Mesendoderm (in vitro differentiated cells): ENCODE data around the gene NAPB.

ENCODE experiments used
- DNase-seq: peaks from one replicate; pipeline ENCODE4 v3.0.0; 2013
- H2AK5ac ChIP-seq: 2 replicates; pipeline ENCODE4 v1.6.1; 2013; ENCODE audit warnings: low read length, inconsistent platforms
- H2BK120ac ChIP-seq: 2 replicates; pipeline ENCODE4 v1.6.1; 2013; ENCODE audit warnings: low read depth, mild to moderate bottlenecking, low read length, moderate library complexity, mixed read lengths
- H2BK15ac ChIP-seq: replicated peaks from 2 replicates; pipeline ENCODE4 v1.6.1; 2013; ENCODE audit warnings: low read depth, mild to moderate bottlenecking, moderate library complexity
- H2BK5ac ChIP-seq: 2 replicates; pipeline ENCODE4 v1.6.1; 2013; ENCODE audit warnings: low read length, inconsistent platforms
- H3K18ac ChIP-seq: 2 replicates; pipeline ENCODE4 v1.6.1; 2013; ENCODE audit warnings: mild to moderate bottlenecking, low read length, mixed read lengths
- H3K23ac ChIP-seq: one replicate; pipeline ENCODE4 v1.6.1; 2013; ENCODE audit warnings: low read length
- H3K27ac ChIP-seq: 2 replicates; pipeline ENCODE4 v1.5.1; 2013; ENCODE audit warnings: low read depth, mild to moderate bottlenecking, inconsistent platforms, low read length, moderate library complexity
- H3K27me3 ChIP-seq: 2 replicates; pipeline ENCODE4 v1.6.1; 2013; ENCODE audit warnings: low read length, control low read depth, mild to moderate bottlenecking, inconsistent platforms; ENCODE audit not compliant: insufficient read depth, poor library complexity
- H3K36me3 ChIP-seq: 2 replicates; pipeline ENCODE4 v1.6.1; 2013; ENCODE audit warnings: low read length, inconsistent platforms; ENCODE audit not compliant: control insufficient read depth, insufficient read depth
- H3K4ac ChIP-seq: one replicate; pipeline ENCODE4 v1.6.1; 2013; ENCODE audit warnings: low read depth, mild to moderate bottlenecking, low read length, moderate library complexity
- H3K4me1 ChIP-seq: 2 replicates; pipeline ENCODE4 v1.6.1; 2013; ENCODE audit warnings: low read depth, low read length, inconsistent platforms; ENCODE audit not compliant: control insufficient read depth
- H3K4me2 ChIP-seq: 2 replicates; pipeline ENCODE4 v1.6.1; 2013; ENCODE audit warnings: low read length
- H3K4me3 ChIP-seq: 2 replicates; pipeline ENCODE4 v1.5.1; 2013; ENCODE audit warnings: mild to moderate bottlenecking, low read length
- H3K56ac ChIP-seq: one replicate; pipeline ENCODE4 v1.6.1; 2013; ENCODE audit warnings: low read length
- H3K79me1 ChIP-seq: 2 replicates; pipeline ENCODE4 v1.6.1; 2013; ENCODE audit warnings: low read length, inconsistent platforms
- H3K79me2 ChIP-seq: 2 replicates; pipeline ENCODE4 v1.6.1; 2013; ENCODE audit warnings: mild to moderate bottlenecking, low read length; ENCODE audit not compliant: control insufficient read depth, insufficient read depth
- H3K9ac ChIP-seq: 2 replicates; pipeline ENCODE4 v1.6.1; 2013; ENCODE audit warnings: low read length, inconsistent platforms
- H4K5ac ChIP-seq: one replicate; pipeline ENCODE4 v1.6.1; 2013; ENCODE audit warnings: low read length
- H4K8ac ChIP-seq: one replicate; pipeline ENCODE4 v1.6.1; 2013; ENCODE audit warnings: low read depth, mild to moderate bottlenecking, control low read depth, low read length, moderate library complexity
- WGBS: extraction: QIAGEN DNeasy Blood & Tissue Kit; methylation state at CpG from one replicate; pipeline ENCODE4 v1.1.7; 2013; ENCODE audit warnings: low lambda C conversion rate, missing lambda C conversion rate; ENCODE audit not compliant: insufficient coverage; ENCODE audit errors: extremely low coverage; 5-methylcytosine and 5-hydroxymethylcytosine counted together

Gene NAPB

GRCh38 chr20:23390091-23390774, 31.1 kb downstream of the NAPB start:
- no peak for DNase-seq
- no peak overlapping the region for H3K9ac ChIP-seq
- no peak overlapping the region for H2BK120ac ChIP-seq
- H4K8ac ChIP-seq, result no peak overlapping the region
- WGBS, result no CpG with 5 or more reads among the region's 1 CpG
- no peak overlapping the region for H2BK15ac ChIP-seq
- H3K79me1 ChIP-seq, result no peaks in the 10 kb centered on the region
- no peak overlapping the region for H3K4ac ChIP-seq
- no peaks in the 10 kb centered on the region for H3K27me3 ChIP-seq
- no peak overlapping the region for H3K18ac ChIP-seq
- no peak overlapping the region for H2BK5ac ChIP-seq
- no peak overlapping the region for H2AK5ac ChIP-seq
- no peak overlapping the region for H3K23ac ChIP-seq
- H3K79me2 ChIP-seq, result no peaks in the 10 kb centered on the region
- no peak overlapping the region for H3K4me3 ChIP-seq
- no peak overlapping the region for H3K56ac ChIP-seq
- no peak overlapping the region for H3K4me2 ChIP-seq
- no peak overlapping the region for H3K27ac ChIP-seq
- H4K5ac ChIP-seq, result no peak overlapping the region
- no peaks in the 10 kb centered on the region for H3K36me3 ChIP-seq
- no peaks in the 10 kb centered on the region for H3K4me1 ChIP-seq

- H3K4me1 ChIP-seq, result no peaks in the 10 kb centered on the region
- H3K23ac ChIP-seq, result no peak overlapping the region
- H3K9ac ChIP-seq, result no peak overlapping the region
- no peak overlapping the region for H4K5ac ChIP-seq
- H3K4me2 ChIP-seq, result no peak overlapping the region
- no peak overlapping the region for H2BK5ac ChIP-seq
- H3K4ac ChIP-seq, result no peak overlapping the region
- H3K18ac ChIP-seq, result no peak overlapping the region
- no peak overlapping the region for H3K56ac ChIP-seq
- H2BK15ac ChIP-seq, result no peak overlapping the region
- no peaks in the 10 kb centered on the region for H3K36me3 ChIP-seq
- no peak overlapping the region for H3K4me3 ChIP-seq
- H3K79me1 ChIP-seq, result peaks cover under 1% of the 10 kb centered on the region
- no peaks in the 10 kb centered on the region for H3K27me3 ChIP-seq
- no peak for DNase-seq
- H3K27ac ChIP-seq, result no peak overlapping the region
- H3K79me2 ChIP-seq, result no peaks in the 10 kb centered on the region
- no CpG with 5 or more reads among the region's 3 CpGs for WGBS
- H2AK5ac ChIP-seq, result no peak overlapping the region
- H2BK120ac ChIP-seq, result no peak overlapping the region
- no peak overlapping the region for H4K8ac ChIP-seq
Measured at GRCh38 chr20:23387118-23387443, 34.2 kb downstream of the NAPB start.

- no peak overlapping the region for H2BK15ac ChIP-seq
- no peak overlapping the region for H4K5ac ChIP-seq
- no peak overlapping the region for H3K27ac ChIP-seq
- no peaks in the 10 kb centered on the region for H3K27me3 ChIP-seq
- no peak overlapping the region for H3K9ac ChIP-seq
- H3K4me1 ChIP-seq, result no peaks in the 10 kb centered on the region
- no peak for DNase-seq
- no peak overlapping the region for H3K4me2 ChIP-seq
- no peak overlapping the region for H3K56ac ChIP-seq
- WGBS, result no CpG with 5 or more reads among the region's 6 CpGs
- H3K79me2 ChIP-seq, result no peaks in the 10 kb centered on the region
- no peaks in the 10 kb centered on the region for H3K36me3 ChIP-seq
- no peak overlapping the region for H2AK5ac ChIP-seq
- no peak overlapping the region for H3K23ac ChIP-seq
- no peak overlapping the region for H2BK5ac ChIP-seq
- no peak overlapping the region for H2BK120ac ChIP-seq
- no peak overlapping the region for H3K4me3 ChIP-seq
- peaks cover 4% of the 10 kb centered on the region for H3K79me1 ChIP-seq
- no peak overlapping the region for H3K4ac ChIP-seq
- H3K18ac ChIP-seq, result no peak overlapping the region
- H4K8ac ChIP-seq, result no peak overlapping the region
Measured at GRCh38 chr20:23386304-23387117, 34.8 kb downstream of the NAPB start.

- no peak overlapping the region for H2BK5ac ChIP-seq
- no peak overlapping the region for H3K9ac ChIP-seq
- no peak overlapping the region for H2AK5ac ChIP-seq
- H3K36me3 ChIP-seq, result peaks cover 3% of the 10 kb centered on the region
- no peaks in the 10 kb centered on the region for H3K79me2 ChIP-seq
- no peak for DNase-seq
- no peak overlapping the region for H3K4me3 ChIP-seq
- no peak overlapping the region for H3K18ac ChIP-seq
- H3K4me1 ChIP-seq, result no peaks in the 10 kb centered on the region
- H3K4me2 ChIP-seq, result no peak overlapping the region
- H4K8ac ChIP-seq, result no peak overlapping the region
- no peak overlapping the region for H3K4ac ChIP-seq
- H2BK15ac ChIP-seq, result no peak overlapping the region
- no peak overlapping the region for H3K23ac ChIP-seq
- no peaks in the 10 kb centered on the region for H3K27me3 ChIP-seq
- H2BK120ac ChIP-seq, result no peak overlapping the region
- H4K5ac ChIP-seq, result no peak overlapping the region
- no peak overlapping the region for H3K27ac ChIP-seq
- H3K56ac ChIP-seq, result no peak overlapping the region
- peaks cover 4% of the 10 kb centered on the region for H3K79me1 ChIP-seq
Measured at GRCh38 chr20:23381876-23382275, 39.4 kb downstream of the NAPB start.

DNA sequence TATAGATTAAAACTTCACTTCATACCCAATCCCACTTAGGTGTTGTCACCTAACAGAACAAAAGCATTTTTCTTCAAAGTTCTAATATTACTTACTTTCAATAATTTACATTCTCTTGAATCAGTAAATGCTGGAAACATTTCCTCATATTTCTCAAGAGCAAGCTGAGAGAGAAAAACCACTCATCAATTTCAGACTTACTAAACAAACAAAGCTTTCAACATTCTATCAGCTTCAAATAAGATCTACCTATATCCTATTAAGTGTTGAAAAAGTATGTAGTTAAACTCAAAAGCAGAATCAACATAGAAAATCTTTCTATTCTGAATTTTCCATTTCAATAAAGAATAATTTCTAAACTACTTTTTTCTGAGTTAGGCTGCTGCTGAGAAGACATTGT, 41.5 kb downstream of the NAPB start:
- Histone ChIP-seq H3K27ac (no peak overlapping the region), H4K8ac (no peak overlapping the region), H2BK15ac (no peak overlapping the region), H3K9ac (no peak overlapping the region), H3K4me2 (no peak overlapping the region), H3K23ac (no peak overlapping the region), H3K36me3 (peaks cover 7% of the 10 kb centered on the region), H3K79me1 (peaks cover 4% of the 10 kb centered on the region), H3K18ac (no peak overlapping the region), H3K4me3 (no peak overlapping the region), H3K4me1 (no peaks in the 10 kb centered on the region), H3K56ac (no peak overlapping the region), H4K5ac (no peak overlapping the region), H2BK5ac (no peak overlapping the region), H2BK120ac (no peak overlapping the region), H3K4ac (no peak overlapping the region), H3K27me3 (no peaks in the 10 kb centered on the region), H2AK5ac (no peak overlapping the region), H3K79me2 (no peaks in the 10 kb centered on the region)
- DNase-seq, result no peak

GRCh38 chr20:23375827-23376226, 45.5 kb downstream of the NAPB start:
- Histone ChIP-seq H4K8ac (no peak overlapping the region), H3K56ac (no peak overlapping the region), H3K4me2 (no peak overlapping the region), H3K27me3 (no peaks in the 10 kb centered on the region), H3K18ac (no peak overlapping the region), H3K27ac (no peak overlapping the region), H2BK120ac (no peak overlapping the region), H3K23ac (no peak overlapping the region), H3K9ac (no peak overlapping the region), H3K4me3 (no peak overlapping the region), H4K5ac (no peak overlapping the region), H3K79me2 (no peaks in the 10 kb centered on the region), H3K79me1 (no peaks in the 10 kb centered on the region), H3K4ac (no peak overlapping the region), H3K36me3 (peaks cover 13% of the 10 kb centered on the region), H2BK5ac (no peak overlapping the region), H2AK5ac (no peak overlapping the region), H2BK15ac (no peak overlapping the region), H3K4me1 (no peaks in the 10 kb centered on the region)
- DNase-seq, result no peak
- no CpG with 5 or more reads among the region's 5 CpGs for WGBS
